Testis (tissue), 5 donors: Measurements from ENCODE around the gene PAGR1. TPM values are rescaled to one million over a fixed set of nuclear protein-coding genes. Genes with fewer than 3 reads are reported as not detected.
"Not testable (repeated sequence)": the region's sequence is repeated elsewhere in the genome, so short reads cannot be mapped to it uniquely, and the experiment has no call there.

ENCODE experiments used
- DNase-seq: peaks from one replicate; pipeline ENCODE4 v3.0.0-alpha.2; 2019
- H3K27ac ChIP-seq, 2 donors: fragments of 200-600 bp; sonication (generic); one replicate each; pipeline ENCODE4 v1.5.1; 2019
- H3K27me3 ChIP-seq: fragments of 200-600 bp; sonication (generic); one replicate; pipeline ENCODE4 v1.5.1; 2019
- H3K36me3 ChIP-seq: fragments of 200-600 bp; sonication (generic); one replicate; pipeline ENCODE4 v1.5.1; 2017; ENCODE audit warnings: low read depth; ENCODE audit errors: missing control alignments
- H3K4me1 ChIP-seq: fragments of 200-600 bp; sonication (generic); one replicate; pipeline ENCODE4 v1.5.1; 2019
- H3K4me3 ChIP-seq, 2 donors: fragments of 200-600 bp; sonication (generic); one replicate each; pipeline ENCODE4 v1.5.1; 2017 to 2019
- H3K9me3 ChIP-seq: fragments of 200-600 bp; sonication (generic); one replicate; pipeline ENCODE4 v1.5.1; 2017
- CTCF ChIP-seq, 3 experiments: fragments of 450-650 bp in 2 of 3; fragments of 200-600 bp in 1 of 3; sonication (generic) in 1 of 3; IDR thresholded peaks; one replicate each; pipeline ENCODE4 v1.5.1; 2016 to 2019; ENCODE audit warnings: antibody characterized with exemption in 3 of 3, mild to moderate bottlenecking in 2 of 3, moderate library complexity in 1 of 3
- POLR2A ChIP-seq: fragments of 450-650 bp; IDR thresholded peaks from one replicate; pipeline ENCODE4 v1.6.1; 2017; ENCODE audit warnings: antibody characterized with exemption, mild to moderate bottlenecking, moderate library complexity
- WGBS, 2 donors: methylation state at CpG; one replicate each; pipeline ENCODE4 v1.1.5; 2018; 5-methylcytosine and 5-hydroxymethylcytosine counted together
- intact Hi-C: fragments of 100-400 bp; cut with DNase I; formaldehyde crosslinking; loops from one replicate; pipeline ENCODE4 v1.15.1; 2023; ENCODE audit warnings: low total_unique reads
- long read RNA-seq, 2 donors: transcript quantifications; one replicate each; lab custom pipeline, GENCODE V29; 2026
- polyA plus RNA-seq: library from polyadenylated mRNA; stranded (reverse); fragments of 350-450 nt; fragmentation: Illumina TruSeq; extraction: RNeasy Lipid Tissue Mini Kit (QIAGEN cat#74804); gene quantifications from one replicate; pipeline ENCODE4 v1.2.3, GENCODE V29; 2014; ENCODE audit warnings: low read depth, low replicate concordance; ENCODE audit not compliant: insufficient read depth
- total RNA-seq, 2 donors: library from RNA; depleted of rRNA; stranded (reverse); fragments of >200 nt; gene quantifications; one replicate each; pipeline ENCODE4 v1.2.3, GENCODE V29; 2016

The PAGR1 gene
- 10 to 100 TPM; 53.0 to 68.4 TPM for total RNA-seq
- polyA plus RNA-seq: 36.1 TPM
- long read RNA-seq, donor 1, transcript PAGR1-201 (3 exons, 1,702 nt): major isoform, 32 of 32 reads
- long read RNA-seq, donor 1, partial matches to known transcripts: 0 of 32 reads
- long read RNA-seq, donor 1, other reads (novel, unspliced or antisense): 0 of 32 reads
- long read RNA-seq, donor 2, transcript PAGR1-201 (3 exons, 1,702 nt): major isoform, 19 of 19 reads
- long read RNA-seq, donor 2, partial matches to known transcripts: 0 of 19 reads
- long read RNA-seq, donor 2, other reads (novel, unspliced or antisense): 0 of 19 reads

GRCh38 chr16:29815793-29816693, at the start of gene PAGR1:
PAGR1 (plus strand) TSS chr16:29816152; CDS start chr16:29816526, 374 bp downstream.
- Histone ChIP-seq H3K27ac (peak within 1 kb of the TSS; percentile 91 to 98), H3K27me3 (no peaks in the 10 kb centered on the region), H3K4me1 (peaks cover 53% of the 10 kb centered on the region), H3K9me3 (no peaks in the 10 kb centered on the region), H3K4me3 (peak within 1 kb of the TSS; percentile 75 to 78), H3K36me3 (no peaks in the 10 kb centered on the region)
- WGBS, 2 donors: 0% methylated on average over 35 to 53 of the region's 70 CpGs
- intact Hi-C loops: no loop called here
- peak; percentile 99 for DNase-seq
- peak; percentile 19 for TF ChIP-seq POLR2A
- peak; percentile 72 to 91 (median 76) for TF ChIP-seq CTCF (IDR thresholded peaks at IDR 0.05)

- TF ChIP-seq POLR2A: no peak
Measured at GRCh38 chr16:29766571-29766970, 49.4 kb upstream of the PAGR1 start.

GRCh38 chr16:29767062-29767461, 48.9 kb upstream of the PAGR1 start:
- 86 to 93% methylated on average over 3 of the region's 3 CpGs for WGBS, 2 donors
- intact Hi-C loops: no loop called here
- DNase-seq: no peak
- no peaks in the 10 kb centered on the region for H3K36me3 ChIP-seq
- TF ChIP-seq POLR2A (no peak), CTCF (IDR thresholded peaks at IDR 0.05) (no peak)
- no peak overlapping the region for H3K4me3 ChIP-seq
- H3K27ac ChIP-seq: no peak overlapping the region
- H3K27me3 ChIP-seq: no peaks in the 10 kb centered on the region
- no peaks in the 10 kb centered on the region for H3K9me3 ChIP-seq
- H3K4me1 ChIP-seq: no peaks in the 10 kb centered on the region

More at GRCh38 chr16:29766571-29766970, 49.4 kb upstream of the PAGR1 start:
- Histone ChIP-seq H3K9me3 (no peaks in the 10 kb centered on the region), H3K27me3 (no peaks in the 10 kb centered on the region), H3K4me3 (no peak overlapping the region), H3K36me3 (no peaks in the 10 kb centered on the region), H3K27ac (no peak overlapping the region), H3K4me1 (no peaks in the 10 kb centered on the region)
- no peak for DNase-seq
- WGBS, 2 donors: 93 to 95% methylated on average over 3 of the region's 3 CpGs
- intact Hi-C loops: no loop called here

- Histone ChIP-seq H3K27ac (no peak overlapping the region), H3K4me3 (no peak overlapping the region), H3K9me3 (no peaks in the 10 kb centered on the region), H3K36me3 (no peaks in the 10 kb centered on the region), H3K4me1 (no peaks in the 10 kb centered on the region), H3K27me3 (no peaks in the 10 kb centered on the region)
- WGBS, 2 donors: 78 to 92% methylated on average over 2 of the region's 2 CpGs
- DNase-seq: no peak
- TF ChIP-seq CTCF (IDR thresholded peaks at IDR 0.05) (no peak), POLR2A (no peak)
- intact Hi-C loops: no loop called here
Measured at GRCh38 chr16:29769507-29769906, 46.4 kb upstream of the PAGR1 start.

GRCh38 chr16:29770250-29770929, 45.6 kb upstream of the PAGR1 start:
- no peak overlapping the region for H3K4me3 ChIP-seq
- WGBS, 2 donors: 81 to 83% methylated on average over 7 of the region's 7 CpGs
- H3K9me3 ChIP-seq: no peaks in the 10 kb centered on the region
- H3K4me1 ChIP-seq: no peaks in the 10 kb centered on the region
- H3K36me3 ChIP-seq: no peaks in the 10 kb centered on the region
- TF ChIP-seq POLR2A: no peak
- TF ChIP-seq CTCF (IDR thresholded peaks at IDR 0.05): no peak
- H3K27ac ChIP-seq: no peak overlapping the region
- intact Hi-C loops: no loop called here
- no peak for DNase-seq
- H3K27me3 ChIP-seq: no peaks in the 10 kb centered on the region

DNA sequence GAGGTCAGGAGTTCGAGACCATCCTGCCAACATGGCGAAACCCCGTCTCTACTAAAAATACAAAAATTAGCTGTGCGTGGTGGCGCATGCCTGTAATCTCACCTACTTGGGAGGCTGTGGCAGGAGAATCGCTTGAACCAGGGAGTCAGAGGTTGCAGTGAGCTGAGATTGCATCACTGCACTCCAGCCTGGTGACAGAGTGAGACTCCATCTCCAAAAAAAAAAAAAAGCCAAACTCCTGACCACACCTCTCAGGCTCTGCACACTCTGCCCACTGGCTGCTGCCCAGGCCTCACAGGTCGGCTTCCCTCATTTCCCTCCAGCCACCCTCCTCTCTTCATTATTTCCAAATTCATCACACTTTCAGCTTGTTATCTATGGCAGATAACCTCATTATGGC, 43.6 kb upstream of the PAGR1 start:
- 84 to 89% methylated on average over 7 of the region's 7 CpGs for WGBS, 2 donors
- DNase-seq, H3K9me3 ChIP-seq, H3K27me3 ChIP-seq, H3K36me3 ChIP-seq, H3K4me1 ChIP-seq, H3K4me3 ChIP-seq, intact Hi-C loops, H3K27ac ChIP-seq: not testable (repeated sequence)
